Mucosa of gallbladder (tissue), 1 donor: ENCODE measurements around the gene TEX11. TPM values are rescaled to one million over a fixed set of nuclear protein-coding genes. Genes with fewer than 3 reads are reported as not detected.
"Not testable (repeated sequence)": the region's sequence is repeated elsewhere in the genome, so short reads cannot be mapped to it uniquely, and the experiment has no call there.

Experiments used
- DNase-seq: peaks from one replicate; pipeline ENCODE4 v3.0.0-alpha.2; 2020; ENCODE audit warnings: low spot score
- total RNA-seq: library from RNA; stranded (reverse); gene quantifications from one replicate; pipeline ENCODE4 v1.2.1, GENCODE V29; 2021
- donor health status: DM: no; HTN: no; CAD: no.

Gene TEX11
- total RNA-seq, 1 donor from 2014 or later, result 0.14 TPM

- DNase-seq, result no peak
Measured at GRCh38 chrX:70605352-70605751, 303.2 kb downstream of the TEX11 start.

- DNase-seq, result no peak
Measured at GRCh38 chrX:70592091-70592490, 316.4 kb downstream of the TEX11 start.

- not testable (repeated sequence) for DNase-seq
Measured at GRCh38 chrX:70587158-70587557, 321.4 kb downstream of the TEX11 start.

- DNase-seq, result no peak
Measured at GRCh38 chrX:70577442-70577841, 331.1 kb downstream of the TEX11 start.

GRCh38 chrX:70569922-70570576 lies 338.5 kb downstream of the TEX11 start:
- not testable (repeated sequence) for DNase-seq

- no peak for DNase-seq
Measured at GRCh38 chrX:70554948-70555347, 353.6 kb downstream of the TEX11 start.

- no peak for DNase-seq
Measured at GRCh38 chrX:70554523-70554922, 354.0 kb downstream of the TEX11 start.

GRCh38 chrX:70554081-70554480 lies 354.4 kb downstream of the TEX11 start:
- no peak for DNase-seq

- no peak for DNase-seq
Measured at GRCh38 chrX:70553516-70553915, 355.0 kb downstream of the TEX11 start.

- DNase-seq, result no peak
Measured at GRCh38 chrX:70552130-70552704, 356.3 kb downstream of the TEX11 start.

- DNase-seq, result no peak
Measured at GRCh38 chrX:70549429-70549828, 359.1 kb downstream of the TEX11 start.

GRCh38 chrX:70535198-70535597 lies 373.3 kb downstream of the TEX11 start:
- DNase-seq, result no peak

- no peak for DNase-seq
Measured at GRCh38 chrX:70527610-70528345, 380.7 kb downstream of the TEX11 start.

GRCh38 chrX:70527053-70527452 lies 381.5 kb downstream of the TEX11 start:
- DNase-seq, result no peak

GRCh38 chrX:70525733-70526132 lies 382.8 kb downstream of the TEX11 start:
- peak; percentile 75 for DNase-seq

GRCh38 chrX:70515692-70516091 lies 392.8 kb downstream of the TEX11 start:
- DNase-seq, result not testable (repeated sequence)

- not testable (repeated sequence) for DNase-seq
Measured at GRCh38 chrX:70515270-70515669, 393.2 kb downstream of the TEX11 start.

GRCh38 chrX:70509078-70509477 lies 399.4 kb downstream of the TEX11 start:
- DNase-seq, result no peak

- DNase-seq, result no peak
Measured at GRCh38 chrX:70508296-70508911, 400.1 kb downstream of the TEX11 start.

- no peak for DNase-seq
Measured at GRCh38 chrX:70505451-70505841, 403.1 kb downstream of the TEX11 start.

- no peak for DNase-seq
Measured at GRCh38 chrX:70504772-70505450, 403.6 kb downstream of the TEX11 start.

GRCh38 chrX:70500826-70501225 lies 407.7 kb downstream of the TEX11 start:
- no peak for DNase-seq
